DND-41 (cell line): ENCODE measurements around the gene SORBS1.

Experiments used
- EZH2 ChIP-seq: IDR thresholded peaks from 3 replicates; pipeline ENCODE4 v1.6.1; 2012; ENCODE audit warnings: borderline replicate concordance, low read depth, mild to moderate bottlenecking, moderate library complexity, low read length, inconsistent platforms; ENCODE audit not compliant: severe bottlenecking
- TF ChIP-seq, protein P1 (sequence below): IDR thresholded peaks from 2 replicates; pipeline ENCODE4 v1.5.1; 2012; ENCODE audit warnings: borderline replicate concordance, low read length, moderate library complexity, mild to moderate bottlenecking; ENCODE audit not compliant: poor library complexity, severe bottlenecking; ENCODE audit errors: extremely low read depth

DNA sequence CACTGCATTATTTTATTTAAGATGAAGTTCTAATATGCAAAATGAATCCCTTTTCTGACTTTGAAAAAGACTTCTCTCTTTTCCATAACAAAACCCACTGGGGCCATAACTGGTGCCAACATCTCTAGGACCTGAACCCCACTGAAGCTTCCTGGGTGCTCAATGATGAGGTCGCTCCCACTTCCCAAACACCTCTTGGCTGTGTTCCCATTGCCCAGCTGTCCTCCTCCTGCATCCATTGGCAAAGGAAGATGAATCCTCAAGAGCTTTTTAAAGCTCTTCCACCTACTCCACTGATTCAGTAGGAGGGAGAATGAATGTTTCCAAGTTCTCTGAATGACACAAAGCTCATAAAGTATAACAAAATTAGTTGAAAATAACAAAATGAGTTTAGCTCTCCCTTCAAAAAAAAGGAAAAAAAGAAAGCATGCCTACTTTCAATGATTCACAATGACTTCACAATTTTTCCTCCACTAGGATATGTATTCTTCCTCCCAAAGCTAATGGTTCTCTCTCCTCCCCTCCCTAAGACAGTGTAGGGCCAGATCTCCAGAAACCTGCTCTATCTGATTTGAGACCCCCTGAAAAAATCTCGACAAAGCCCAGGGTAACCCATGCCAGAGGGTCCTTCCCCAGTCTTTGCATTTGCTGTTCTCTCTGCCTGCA, 64.8 kb downstream of the SORBS1 start:
- TF ChIP-seq, protein P1, sequence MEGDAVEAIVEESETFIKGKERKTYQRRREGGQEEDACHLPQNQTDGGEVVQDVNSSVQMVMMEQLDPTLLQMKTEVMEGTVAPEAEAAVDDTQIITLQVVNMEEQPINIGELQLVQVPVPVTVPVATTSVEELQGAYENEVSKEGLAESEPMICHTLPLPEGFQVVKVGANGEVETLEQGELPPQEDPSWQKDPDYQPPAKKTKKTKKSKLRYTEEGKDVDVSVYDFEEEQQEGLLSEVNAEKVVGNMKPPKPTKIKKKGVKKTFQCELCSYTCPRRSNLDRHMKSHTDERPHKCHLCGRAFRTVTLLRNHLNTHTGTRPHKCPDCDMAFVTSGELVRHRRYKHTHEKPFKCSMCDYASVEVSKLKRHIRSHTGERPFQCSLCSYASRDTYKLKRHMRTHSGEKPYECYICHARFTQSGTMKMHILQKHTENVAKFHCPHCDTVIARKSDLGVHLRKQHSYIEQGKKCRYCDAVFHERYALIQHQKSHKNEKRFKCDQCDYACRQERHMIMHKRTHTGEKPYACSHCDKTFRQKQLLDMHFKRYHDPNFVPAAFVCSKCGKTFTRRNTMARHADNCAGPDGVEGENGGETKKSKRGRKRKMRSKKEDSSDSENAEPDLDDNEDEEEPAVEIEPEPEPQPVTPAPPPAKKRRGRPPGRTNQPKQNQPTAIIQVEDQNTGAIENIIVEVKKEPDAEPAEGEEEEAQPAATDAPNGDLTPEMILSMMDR = no peak
- no peak for TF ChIP-seq EZH2
